Body of pancreas (tissue), 4 donors: ENCODE measurements around the gene KLKB1. TPM values are rescaled to one million over a fixed set of nuclear protein-coding genes. Genes with fewer than 3 reads are reported as not detected.

Experiments
- ATAC-seq: fragments of 150-250 bp; one replicate; pipeline ENCODE4 v1.9.1; 2016
- DNase-seq, 4 donors: peaks; one replicate each; pipeline ENCODE4 v3.0.0-alpha.2; 2019
- H3K27ac ChIP-seq, 4 donors: fragments of 200-600 bp; sonication (generic); 1 replicate in 3 of 4; 2 replicates in 1 of 4; pipeline versions ENCODE4 v1.5.1 to v1.6.1; 2016 to 2019; ENCODE audit warnings: mild to moderate bottlenecking in 1 of 4, mixed read lengths in 1 of 4, moderate library complexity in 1 of 4
- H3K27me3 ChIP-seq, 2 donors: fragments of 200-600 bp; sonication (generic); one replicate each; pipeline ENCODE4 v1.6.0; 2016; ENCODE audit warnings: mild to moderate bottlenecking in 1 of 2
- H3K36me3 ChIP-seq, 2 donors: fragments of 200-600 bp; sonication (generic); replicated peaks in 1 of 2; 2 replicates each; pipeline ENCODE4 v1.5.1; 2016; ENCODE audit warnings: low read depth in 2 of 2; ENCODE audit not compliant: insufficient read depth in 1 of 2
- H3K4me1 ChIP-seq: fragments of 200-600 bp; sonication (generic); one replicate; pipeline ENCODE4 v1.6.0; 2016
- H3K4me3 ChIP-seq, 2 donors: fragments of 200-600 bp; sonication (generic); 1 replicate in 1 of 2; 2 replicates in 1 of 2; pipeline ENCODE4 v1.5.1; 2016 to 2019
- H3K9me3 ChIP-seq, 3 donors: fragments of 200-600 bp; sonication (generic); 1 replicate in 2 of 3; 2 replicates in 1 of 3; pipeline ENCODE4 v1.5.1; 2016
- CTCF ChIP-seq, 7 experiments: fragments of 450-650 bp in 4 of 7; fragments of 200-600 bp in 3 of 7; sonication (generic) in 3 of 7; IDR thresholded peaks; one replicate each; pipeline ENCODE4 v1.5.1; 2016 to 2019; ENCODE audit warnings: antibody characterized with exemption in 7 of 7
- POLR2A ChIP-seq, 3 donors: fragments of 450-650 bp; IDR thresholded peaks; one replicate each; pipeline ENCODE4 v1.6.1; 2016; ENCODE audit warnings: antibody characterized with exemption in 3 of 3, mild to moderate bottlenecking in 2 of 3
- WGBS, 2 donors: methylation state at CpG; one replicate each; pipeline ENCODE4 v1.1.5; 2017; 5-methylcytosine and 5-hydroxymethylcytosine counted together
- intact Hi-C: fragments of 100-400 bp; cut with DNase I; formaldehyde crosslinking; loops from one replicate; pipeline ENCODE4 v1.15.1; 2023
- total RNA-seq, 2 donors: library from RNA; depleted of rRNA; stranded (reverse); fragments of >200 nt; gene quantifications; one replicate each; pipeline ENCODE4 v1.1.0, GENCODE V29; 2016

KLKB1 gene
- total RNA-seq, 2 donors from 2014 or later = 2.6 to 3.1 TPM

GRCh38 chr4:186283311-186283710 lies 56.0 kb downstream of the KLKB1 start:
- H3K4me1 ChIP-seq = no peaks in the 10 kb centered on the region
- intact Hi-C loops = no loop called here
- WGBS, 2 donors = 87 to 89% methylated on average over 4 to 5 of the region's 5 CpGs
- DNase-seq (no peak), ATAC-seq (no peak)
- no peak overlapping the region for H3K4me3 ChIP-seq
- H3K36me3 ChIP-seq = no peaks in the 10 kb centered on the region
- no peaks in the 10 kb centered on the region for H3K27me3 ChIP-seq
- no peaks in the 10 kb centered on the region for H3K9me3 ChIP-seq
- TF ChIP-seq CTCF (IDR thresholded peaks at IDR 0.05) = no peak
- no peak for TF ChIP-seq POLR2A (IDR thresholded peaks at IDR 0.05)
- no peak overlapping the region for H3K27ac ChIP-seq

GRCh38 chr4:186285147-186285546 lies 57.8 kb downstream of the KLKB1 start:
- 92 to 93% methylated on average over 12 of the region's 12 CpGs for WGBS, 2 donors
- Histone ChIP-seq H3K9me3 (no peaks in the 10 kb centered on the region), H3K27ac (no peak overlapping the region), H3K36me3 (no peaks in the 10 kb centered on the region), H3K4me3 (no peak overlapping the region), H3K27me3 (no peaks in the 10 kb centered on the region), H3K4me1 (no peaks in the 10 kb centered on the region)
- DNase-seq (no peak), ATAC-seq (no peak)
- intact Hi-C loops = no loop called here
- TF ChIP-seq CTCF (IDR thresholded peaks at IDR 0.05) (no peak), POLR2A (IDR thresholded peaks at IDR 0.05) (no peak)

- DNase-seq (no peak), ATAC-seq (no peak)
- no peak for TF ChIP-seq CTCF (IDR thresholded peaks at IDR 0.05)
- no peak for TF ChIP-seq POLR2A (IDR thresholded peaks at IDR 0.05)
- Histone ChIP-seq H3K4me3 (no peak overlapping the region), H3K36me3 (no peaks in the 10 kb centered on the region), H3K27ac (no peak overlapping the region), H3K9me3 (no peaks in the 10 kb centered on the region), H3K4me1 (no peaks in the 10 kb centered on the region), H3K27me3 (no peaks in the 10 kb centered on the region)
- 92 to 94% methylated on average over 3 of the region's 3 CpGs for WGBS, 2 donors
- intact Hi-C loops = no loop called here
Measured at GRCh38 chr4:186286581-186286980, 59.3 kb downstream of the KLKB1 start.

- intact Hi-C loops = no loop called here
- WGBS, 2 donors = 69 to 72% methylated on average over 10 of the region's 10 CpGs
Measured at GRCh38 chr4:186291256-186291890, 64.1 kb downstream of the KLKB1 start.

More at GRCh38 chr4:186291256-186291890, 64.1 kb downstream of the KLKB1 start:
- Histone ChIP-seq H3K36me3 (no peaks in the 10 kb centered on the region), H3K27ac (no peak overlapping the region), H3K4me3 (no peak overlapping the region), H3K27me3 (no peaks in the 10 kb centered on the region), H3K9me3 (no peaks in the 10 kb centered on the region), H3K4me1 (no peaks in the 10 kb centered on the region)
- ATAC-seq (no peak), DNase-seq (no peak)
- TF ChIP-seq CTCF (IDR thresholded peaks at IDR 0.05) (no peak), POLR2A (IDR thresholded peaks at IDR 0.05) (no peak)
